ENCODE measurements around the gene INTS3. TPM values are rescaled to one million over a fixed set of nuclear protein-coding genes. Genes with fewer than 3 reads are reported as not detected.

The INTS3 gene
- total and polyA plus RNA-seq, 2 donors (not counting 1 experiment from before 2014, with no cell fraction given): 31.4 to 37.3 TPM

DNA sequence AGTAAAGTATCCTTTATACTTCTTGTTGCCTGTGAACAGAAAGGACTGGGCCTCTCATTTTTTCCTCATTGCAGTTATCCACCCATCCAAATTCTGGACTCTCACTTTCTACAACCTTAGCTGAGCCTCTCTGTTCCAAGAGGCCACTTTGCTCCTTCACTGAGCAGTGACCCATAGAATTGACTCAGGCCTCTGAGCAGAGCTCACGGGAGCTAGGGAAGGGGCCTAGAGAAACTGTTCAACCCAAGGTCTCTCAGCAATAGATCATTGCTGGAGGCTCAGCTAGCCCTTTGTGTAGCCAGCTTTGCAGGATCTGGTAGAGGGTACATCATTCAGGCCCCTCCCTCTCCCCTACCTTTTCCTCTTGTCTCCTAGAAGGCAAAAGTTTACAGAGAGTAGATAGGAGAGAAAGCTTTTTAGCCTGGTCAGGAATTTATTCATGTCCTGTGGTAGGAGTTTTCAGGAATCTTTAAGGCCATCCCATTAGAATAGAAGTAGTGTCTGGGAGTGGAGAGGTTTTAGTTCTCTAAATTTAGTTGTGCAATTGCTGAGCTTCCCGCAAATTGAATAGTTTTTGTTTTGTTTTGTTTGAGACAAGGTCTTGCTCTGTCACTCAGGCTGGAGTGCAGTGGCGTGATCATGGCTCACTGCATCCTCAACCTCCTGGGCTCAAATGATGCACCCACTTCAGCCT lies 6.7 kb downstream of the INTS3 start:
- Histone ChIP-seq H3K79me2 (ENCODE audit: control insufficient read depth, insufficient read depth, low read length) (no peaks in the 10 kb centered on the region), H2AFZ (ENCODE audit: low read length) (no peak overlapping the region), H3K36me3 (ENCODE audit: control insufficient read depth, insufficient read depth, low read length) (peaks cover 1% of the 10 kb centered on the region), H3K27ac (ENCODE audit: insufficient read depth, low read length) (no peak overlapping the region), H3K27me3 (ENCODE audit: control insufficient read depth, insufficient read depth, low read length) (no peaks in the 10 kb centered on the region), H3K4me1 (ENCODE audit: control insufficient read depth, extremely low read depth, insufficient read depth, low read length) (peaks cover 5% of the 10 kb centered on the region), H3K4me3 (replicated peaks in 1 of 4; ENCODE audit: control extremely low read depth in 1 of 4, insufficient read depth in 1 of 4, low read depth in 3 of 4, low read length in 4 of 4) (no peak overlapping the region), H3K4me2 (ENCODE audit: extremely low read depth, insufficient read depth, low read length) (no peak overlapping the region), H3K9me3 (ENCODE audit: control insufficient read depth, insufficient read depth, low read depth, low read length) (no peaks in the 10 kb centered on the region), H3K9ac (ENCODE audit: insufficient read depth, low read length) (no peak overlapping the region), H4K20me1 (ENCODE audit: control insufficient read depth, extremely low read depth, insufficient read depth, low read length) (no peaks in the 10 kb centered on the region)
- DNase-seq (ENCODE audit: low read depth in 2 of 2): no peak
- TF ChIP-seq EZH2 (IDR thresholded peaks at IDR 0.05; ENCODE audit: low read length, missing control alignments) (no peak), CTCF (conservative IDR thresholded peaks at IDR 0.05 in 1 of 2, IDR thresholded peaks at IDR 0.05 in 1 of 2; ENCODE audit: low read depth in 1 of 2, low read length in 2 of 2) (no peak)

DNA sequence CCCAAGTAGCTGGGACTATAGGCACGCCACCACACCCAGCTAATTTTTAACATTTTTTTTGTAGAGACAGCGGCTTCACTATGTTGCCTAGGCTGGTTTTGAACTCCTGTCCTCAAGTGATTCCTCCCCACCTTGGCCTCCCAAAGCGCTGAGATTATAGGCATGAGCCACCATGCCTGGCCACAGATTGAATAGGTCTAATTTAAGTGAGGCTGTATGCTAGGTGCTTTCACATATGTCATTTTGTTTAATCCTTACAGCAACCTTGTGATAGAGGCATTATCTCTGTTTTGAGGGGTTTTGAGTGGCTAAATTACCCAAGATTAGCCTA lies 7.2 kb downstream of the INTS3 start:
- no peak for DNase-seq (ENCODE audit: low read depth in 2 of 2)
- no peaks in the 10 kb centered on the region for H3K27me3 ChIP-seq (ENCODE audit: control insufficient read depth, insufficient read depth, low read length)
- H3K27ac ChIP-seq (ENCODE audit: insufficient read depth, low read length): no peak overlapping the region
- H2AFZ ChIP-seq (ENCODE audit: low read length): no peak overlapping the region
- no peaks in the 10 kb centered on the region for H4K20me1 ChIP-seq (ENCODE audit: control insufficient read depth, extremely low read depth, insufficient read depth, low read length)
- no peak for TF ChIP-seq CTCF (conservative IDR thresholded peaks at IDR 0.05 in 1 of 2, IDR thresholded peaks at IDR 0.05 in 1 of 2; ENCODE audit: low read depth in 1 of 2, low read length in 2 of 2)
- TF ChIP-seq EZH2 (IDR thresholded peaks at IDR 0.05; ENCODE audit: low read length, missing control alignments): no peak
- no peak overlapping the region for H3K4me2 ChIP-seq (ENCODE audit: extremely low read depth, insufficient read depth, low read length)
- H3K36me3 ChIP-seq (ENCODE audit: control insufficient read depth, insufficient read depth, low read length): peaks cover 1% of the 10 kb centered on the region
- no peaks in the 10 kb centered on the region for H3K79me2 ChIP-seq (ENCODE audit: control insufficient read depth, insufficient read depth, low read length)
- H3K4me1 ChIP-seq (ENCODE audit: control insufficient read depth, extremely low read depth, insufficient read depth, low read length): peaks cover under 1% of the 10 kb centered on the region
- no peak overlapping the region for H3K9ac ChIP-seq (ENCODE audit: insufficient read depth, low read length)
- H3K9me3 ChIP-seq (ENCODE audit: control insufficient read depth, insufficient read depth, low read depth, low read length): no peaks in the 10 kb centered on the region
- H3K4me3 ChIP-seq (replicated peaks in 1 of 4; ENCODE audit: control extremely low read depth in 1 of 4, insufficient read depth in 1 of 4, low read depth in 3 of 4, low read length in 4 of 4): no peak overlapping the region

GRCh38 chr1:153741986-153742385 lies 14.1 kb downstream of the INTS3 start:
- Histone ChIP-seq H3K27me3 (ENCODE audit: control insufficient read depth, insufficient read depth, low read length) (no peaks in the 10 kb centered on the region), H3K36me3 (ENCODE audit: control insufficient read depth, insufficient read depth, low read length) (peaks cover 5% of the 10 kb centered on the region), H3K27ac (ENCODE audit: insufficient read depth, low read length) (no peak overlapping the region), H4K20me1 (ENCODE audit: control insufficient read depth, extremely low read depth, insufficient read depth, low read length) (no peaks in the 10 kb centered on the region), H3K9ac (ENCODE audit: insufficient read depth, low read length) (no peak overlapping the region), H3K9me3 (ENCODE audit: control insufficient read depth, insufficient read depth, low read depth, low read length) (no peaks in the 10 kb centered on the region), H3K4me2 (ENCODE audit: extremely low read depth, insufficient read depth, low read length) (no peak overlapping the region), H2AFZ (ENCODE audit: low read length) (no peak overlapping the region), H3K79me2 (ENCODE audit: control insufficient read depth, insufficient read depth, low read length) (no peaks in the 10 kb centered on the region), H3K4me1 (ENCODE audit: control insufficient read depth, extremely low read depth, insufficient read depth, low read length) (no peaks in the 10 kb centered on the region), H3K4me3 (replicated peaks in 1 of 4; ENCODE audit: control extremely low read depth in 1 of 4, insufficient read depth in 1 of 4, low read depth in 3 of 4, low read length in 4 of 4) (no peak overlapping the region)
- TF ChIP-seq CTCF (conservative IDR thresholded peaks at IDR 0.05 in 1 of 2, IDR thresholded peaks at IDR 0.05 in 1 of 2; ENCODE audit: low read depth in 1 of 2, low read length in 2 of 2): no peak
- TF ChIP-seq EZH2 (IDR thresholded peaks at IDR 0.05; ENCODE audit: low read length, missing control alignments): no peak
- DNase-seq (ENCODE audit: low read depth in 2 of 2): no peak
